Cardiac muscle cell (in vitro differentiated cells and primary cell): Measurements from ENCODE around the gene MGAT3. TPM values are rescaled to one million over a fixed set of nuclear protein-coding genes. Genes with fewer than 3 reads are reported as not detected.

Experiments used
- DNase-seq, 2 donors: peaks; one replicate each; pipeline versions ENCODE4 v3.0.0 to v3.0.0-alpha.2; 2010 to 2017; ENCODE audit warnings: low read depth in 1 of 2, low spot score in 1 of 2
- H3K27ac ChIP-seq: fragments of 200-600 bp; sonication (generic); 2 replicates; pipeline ENCODE4 v1.5.1; 2016
- H3K27me3 ChIP-seq: fragments of 200-600 bp; sonication (generic); 2 replicates; pipeline ENCODE4 v1.6.0; 2016; ENCODE audit warnings: control low read depth
- H3K36me3 ChIP-seq: fragments of 200-600 bp; sonication (generic); 2 replicates; pipeline ENCODE4 v1.5.1; 2016; ENCODE audit warnings: control low read depth
- H3K4me1 ChIP-seq: fragments of 200-600 bp; sonication (generic); 2 replicates; pipeline ENCODE4 v1.8.1; 2017; ENCODE audit warnings: low read depth, mild to moderate bottlenecking, mixed run types
- H3K4me3 ChIP-seq: fragments of 200-600 bp; sonication (generic); 2 replicates; pipeline ENCODE4 v1.5.1; 2016; ENCODE audit warnings: mild to moderate bottlenecking
- H3K9me3 ChIP-seq: fragments of 200-600 bp; sonication (generic); 2 replicates; pipeline ENCODE4 v1.5.1; 2017; ENCODE audit warnings: low read depth, mild to moderate bottlenecking, control low read depth
- CTCF ChIP-seq: IDR thresholded peaks from 2 replicates; pipeline ENCODE4 v1.5.1; 2012; ENCODE audit warnings: low read depth, mild to moderate bottlenecking, low read length
- polyA plus RNA-seq: library from polyadenylated mRNA; unstranded; fragments of >200 nt; fragmentation: Nextera tagmentation; extraction: Ambion mirVana; gene quantifications from 2 replicates; pipeline ENCODE4 v1.2.1, GENCODE V29; 2016
- total RNA-seq: library from RNA; depleted of rRNA; stranded (reverse); fragments of >200 nt; gene quantifications from 2 replicates; pipeline ENCODE4 v1.2.3, GENCODE V29; 2016

Gene MGAT3
- total and polyA plus RNA-seq, 2 experiments from 2014 or later, result 9.9 to 38.0 TPM

- H3K9me3 ChIP-seq, result no peaks in the 10 kb centered on the region
- no peaks in the 10 kb centered on the region for H3K36me3 ChIP-seq
- H3K27ac ChIP-seq, result no peak overlapping the region
- H3K4me3 ChIP-seq, result no peak overlapping the region
- no peak for TF ChIP-seq CTCF
- no peak for DNase-seq
- no peaks in the 10 kb centered on the region for H3K27me3 ChIP-seq
- no peaks in the 10 kb centered on the region for H3K4me1 ChIP-seq
These were observed 24.2 kb downstream of the MGAT3 start for GRCh38 chr22:39481054-39481453.

DNA sequence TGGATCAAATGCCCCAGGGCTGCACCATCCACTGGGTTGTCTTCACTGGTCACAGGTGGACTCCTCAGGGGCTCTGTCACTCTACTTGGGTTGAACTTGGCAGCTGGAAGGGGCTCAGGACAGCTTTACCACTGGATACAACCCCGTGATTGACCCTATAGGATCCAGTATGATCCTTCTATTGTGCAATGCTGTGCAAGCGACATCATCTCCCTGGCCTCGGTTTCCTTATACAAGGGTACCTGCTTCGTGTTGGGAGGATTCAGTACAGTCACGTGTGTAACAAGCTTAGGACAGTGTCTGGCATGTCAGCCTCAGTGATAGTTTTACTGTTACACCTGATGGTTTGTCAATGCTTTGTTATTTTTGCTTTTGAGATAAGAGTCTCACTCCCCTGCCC is 24.8 kb downstream of the MGAT3 start:
- no peak for DNase-seq
- no peak for TF ChIP-seq CTCF

DNA sequence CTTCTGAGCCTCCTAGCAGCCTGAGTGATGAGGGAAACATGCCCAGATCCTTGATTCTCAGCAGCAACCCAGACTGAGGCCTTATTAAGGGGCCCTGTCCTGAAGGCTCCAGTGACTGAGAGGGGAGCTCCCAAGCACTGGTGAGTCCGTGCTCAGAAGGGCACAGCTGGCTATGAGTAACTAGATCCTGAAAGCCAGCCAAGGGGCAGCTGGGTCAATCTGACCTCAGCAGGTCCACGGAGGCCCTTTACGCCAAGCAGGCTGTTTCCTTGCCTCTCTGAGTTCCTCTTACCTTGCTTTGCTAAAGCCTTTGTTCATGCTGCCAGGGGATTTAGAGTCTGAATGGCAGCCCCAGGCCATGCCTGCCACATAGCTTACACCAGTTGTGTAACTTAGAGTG is 26.0 kb downstream of the MGAT3 start:
- Histone ChIP-seq H3K27ac (no peak overlapping the region), H3K9me3 (no peaks in the 10 kb centered on the region), H3K4me3 (no peak overlapping the region), H3K27me3 (no peaks in the 10 kb centered on the region), H3K36me3 (no peaks in the 10 kb centered on the region), H3K4me1 (no peaks in the 10 kb centered on the region)
- no peak for DNase-seq
- TF ChIP-seq CTCF, result no peak

More for the DNA sequence above, 24.8 kb downstream of the MGAT3 start:
- Histone ChIP-seq H3K36me3 (no peaks in the 10 kb centered on the region), H3K4me1 (no peaks in the 10 kb centered on the region), H3K27me3 (no peaks in the 10 kb centered on the region), H3K4me3 (no peak overlapping the region), H3K9me3 (no peaks in the 10 kb centered on the region), H3K27ac (no peak overlapping the region)

GRCh38 chr22:39486951-39487825 is 30.4 kb downstream of the MGAT3 start:
- TF ChIP-seq CTCF, result no peak
- Histone ChIP-seq H3K9me3 (no peaks in the 10 kb centered on the region), H3K4me3 (no peak overlapping the region), H3K27ac (peak overlapping the region; percentile 39), H3K4me1 (no peaks in the 10 kb centered on the region), H3K36me3 (peaks cover 5% of the 10 kb centered on the region), H3K27me3 (no peaks in the 10 kb centered on the region)
- DNase-seq, result no peak

DNA sequence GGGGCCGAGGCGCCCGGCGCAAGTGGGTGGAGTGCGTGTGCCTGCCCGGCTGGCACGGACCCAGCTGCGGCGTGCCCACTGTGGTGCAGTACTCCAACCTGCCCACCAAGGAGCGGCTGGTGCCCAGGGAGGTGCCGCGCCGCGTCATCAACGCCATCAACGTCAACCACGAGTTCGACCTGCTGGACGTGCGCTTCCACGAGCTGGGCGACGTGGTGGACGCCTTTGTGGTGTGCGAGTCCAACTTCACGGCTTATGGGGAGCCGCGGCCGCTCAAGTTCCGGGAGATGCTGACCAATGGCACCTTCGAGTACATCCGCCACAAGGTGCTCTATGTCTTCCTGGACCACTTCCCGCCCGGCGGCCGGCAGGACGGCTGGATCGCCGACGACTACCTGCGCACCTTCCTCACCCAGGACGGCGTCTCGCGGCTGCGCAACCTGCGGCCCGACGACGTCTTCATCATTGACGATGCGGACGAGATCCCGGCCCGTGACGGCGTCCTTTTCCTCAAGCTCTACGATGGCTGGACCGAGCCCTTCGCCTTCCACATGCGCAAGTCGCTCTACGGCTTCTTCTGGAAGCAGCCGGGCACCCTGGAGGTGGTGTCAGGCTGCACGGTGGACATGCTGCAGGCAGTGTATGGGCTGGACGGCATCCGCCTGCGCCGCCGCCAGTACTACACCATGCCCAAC is 31.2 kb downstream of the MGAT3 start:
- no peaks in the 10 kb centered on the region for H3K27me3 ChIP-seq
- no peak for DNase-seq
- no peaks in the 10 kb centered on the region for H3K9me3 ChIP-seq
- no peaks in the 10 kb centered on the region for H3K4me1 ChIP-seq
- no peak for TF ChIP-seq CTCF
- peaks cover 5% of the 10 kb centered on the region for H3K36me3 ChIP-seq
- H3K27ac ChIP-seq, result no peak overlapping the region
- H3K4me3 ChIP-seq, result no peak overlapping the region
